GM12875 (cell line): ENCODE results near the gene TMEM143.
"Not testable (repeated sequence)": the region's sequence is repeated elsewhere in the genome, so short reads cannot be mapped to it uniquely, and the experiment has no call there.

Experiments
- H3K4me3 ChIP-seq: one replicate; pipeline ENCODE4 v1.5.1; 2011; ENCODE audit warnings: low read depth, low read length, control low read depth
- TF ChIP-seq, protein P1 (sequence below): IDR thresholded peaks from 2 replicates; pipeline ENCODE4 v1.5.1; 2011; ENCODE audit warnings: low read depth, mild to moderate bottlenecking, control low read depth, inconsistent platforms, low read length, moderate library complexity, borderline replicate concordance; ENCODE audit not compliant: insufficient read depth

The TMEM143 gene

DNA sequence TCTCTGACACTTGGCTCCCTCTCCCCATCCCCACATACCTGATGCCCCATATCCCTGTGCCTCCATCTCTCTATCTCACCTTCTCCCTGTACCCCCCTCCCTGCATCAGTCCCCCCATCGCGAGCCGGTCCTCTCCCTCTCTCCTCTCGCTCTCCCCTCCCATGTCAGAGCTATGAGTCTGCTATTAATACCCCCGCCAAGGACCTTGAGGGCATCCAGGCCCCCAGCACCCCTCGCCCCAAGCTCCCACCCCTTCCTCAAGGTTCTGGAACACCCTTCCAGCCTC, 31.4 kb upstream of the TMEM143 start:
- no peak overlapping the region for H3K4me3 ChIP-seq
- TF ChIP-seq, protein P1, sequence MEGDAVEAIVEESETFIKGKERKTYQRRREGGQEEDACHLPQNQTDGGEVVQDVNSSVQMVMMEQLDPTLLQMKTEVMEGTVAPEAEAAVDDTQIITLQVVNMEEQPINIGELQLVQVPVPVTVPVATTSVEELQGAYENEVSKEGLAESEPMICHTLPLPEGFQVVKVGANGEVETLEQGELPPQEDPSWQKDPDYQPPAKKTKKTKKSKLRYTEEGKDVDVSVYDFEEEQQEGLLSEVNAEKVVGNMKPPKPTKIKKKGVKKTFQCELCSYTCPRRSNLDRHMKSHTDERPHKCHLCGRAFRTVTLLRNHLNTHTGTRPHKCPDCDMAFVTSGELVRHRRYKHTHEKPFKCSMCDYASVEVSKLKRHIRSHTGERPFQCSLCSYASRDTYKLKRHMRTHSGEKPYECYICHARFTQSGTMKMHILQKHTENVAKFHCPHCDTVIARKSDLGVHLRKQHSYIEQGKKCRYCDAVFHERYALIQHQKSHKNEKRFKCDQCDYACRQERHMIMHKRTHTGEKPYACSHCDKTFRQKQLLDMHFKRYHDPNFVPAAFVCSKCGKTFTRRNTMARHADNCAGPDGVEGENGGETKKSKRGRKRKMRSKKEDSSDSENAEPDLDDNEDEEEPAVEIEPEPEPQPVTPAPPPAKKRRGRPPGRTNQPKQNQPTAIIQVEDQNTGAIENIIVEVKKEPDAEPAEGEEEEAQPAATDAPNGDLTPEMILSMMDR, result no peak

DNA sequence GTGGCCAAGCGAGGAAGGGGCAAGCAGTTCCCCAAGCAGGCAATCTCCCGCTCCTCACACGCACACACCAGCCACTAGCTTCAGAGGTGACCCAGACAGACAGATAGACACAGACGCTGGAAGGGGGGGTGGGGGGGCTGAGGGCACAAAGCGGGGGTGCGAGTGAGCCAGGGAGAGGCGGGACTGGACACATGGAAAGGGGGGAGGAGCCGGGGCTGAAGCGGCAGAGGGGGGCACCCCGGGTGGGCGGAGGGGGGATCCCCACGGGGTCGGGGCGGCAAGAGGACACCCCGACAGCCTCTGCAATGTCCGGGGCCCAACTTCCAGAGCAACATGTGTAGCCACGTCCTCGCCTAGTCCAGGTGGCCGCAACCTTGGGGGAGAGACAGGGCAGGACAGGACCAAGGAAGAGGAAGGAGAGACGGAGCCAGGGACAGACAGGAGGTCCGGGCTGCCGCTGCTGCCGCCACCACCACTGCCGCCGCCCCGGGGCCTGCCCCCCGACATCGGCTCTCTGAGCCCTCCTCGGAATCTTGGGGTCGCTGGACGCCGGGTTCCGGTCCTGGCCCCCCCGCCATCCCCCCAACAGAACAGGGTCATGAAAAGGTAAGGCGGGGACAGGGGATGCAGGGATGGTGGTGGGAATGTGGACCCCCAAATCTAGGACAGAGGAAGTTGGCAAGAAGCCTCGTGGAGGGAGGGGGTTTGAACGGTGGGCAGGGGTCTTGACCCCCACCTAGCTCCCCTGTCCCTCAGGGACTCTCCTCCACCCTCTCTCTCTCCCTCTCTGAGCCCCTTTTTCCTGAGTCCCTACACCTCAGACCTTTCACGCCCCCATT, 30.8 kb upstream of the TMEM143 start:
- TF ChIP-seq, protein P1, result no peak
- H3K4me3 ChIP-seq, result no peak overlapping the region

DNA sequence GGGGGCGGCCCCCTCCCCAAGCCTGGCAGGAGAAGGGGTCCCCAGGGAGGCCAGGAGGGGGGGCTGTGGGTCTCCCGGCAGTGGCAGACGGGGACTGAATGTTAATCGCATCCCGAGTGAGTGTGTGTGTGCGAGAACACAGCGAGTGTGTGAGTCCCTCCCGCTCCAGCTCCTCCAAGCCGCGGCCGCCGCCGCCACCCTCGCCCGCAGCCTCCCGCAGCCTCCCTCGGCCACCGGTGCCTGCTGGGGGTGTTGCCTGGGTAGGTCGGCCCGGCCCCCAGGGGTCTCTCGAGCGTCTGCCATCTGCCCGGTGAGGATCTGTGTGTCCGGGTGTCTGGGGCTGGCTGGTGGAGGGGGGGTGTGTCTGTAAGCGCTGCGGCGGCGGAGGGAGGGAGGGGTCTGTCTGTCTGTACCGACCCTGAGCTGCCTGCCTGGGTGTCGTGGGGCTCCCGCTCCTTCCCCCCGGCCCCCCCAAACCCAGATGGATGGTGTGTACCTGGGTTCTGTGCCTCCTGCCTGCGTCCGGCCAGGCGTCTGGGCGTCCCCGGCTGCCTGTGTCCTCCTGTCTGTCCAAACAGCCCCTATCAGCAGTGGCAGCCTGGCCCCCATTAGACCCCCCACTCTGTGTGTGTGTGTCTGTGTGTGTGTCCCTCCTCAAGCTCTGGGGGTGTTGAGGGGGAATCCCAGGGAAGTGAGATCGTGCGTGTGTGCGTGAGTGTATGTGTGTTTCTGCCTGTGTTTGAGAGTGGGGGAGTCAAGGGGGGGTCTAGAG, 30.0 kb upstream of the TMEM143 start, which contains the start of gene GRIN2D:
GRIN2D (plus strand) TSS at position 110 of the 772 bp plus-strand sequence. CDS start 4,725 bp downstream, outside the sequence.
- TF ChIP-seq, protein P1, result no peak
- H3K4me3 ChIP-seq, result no peak within 1 kb of the TSS

DNA sequence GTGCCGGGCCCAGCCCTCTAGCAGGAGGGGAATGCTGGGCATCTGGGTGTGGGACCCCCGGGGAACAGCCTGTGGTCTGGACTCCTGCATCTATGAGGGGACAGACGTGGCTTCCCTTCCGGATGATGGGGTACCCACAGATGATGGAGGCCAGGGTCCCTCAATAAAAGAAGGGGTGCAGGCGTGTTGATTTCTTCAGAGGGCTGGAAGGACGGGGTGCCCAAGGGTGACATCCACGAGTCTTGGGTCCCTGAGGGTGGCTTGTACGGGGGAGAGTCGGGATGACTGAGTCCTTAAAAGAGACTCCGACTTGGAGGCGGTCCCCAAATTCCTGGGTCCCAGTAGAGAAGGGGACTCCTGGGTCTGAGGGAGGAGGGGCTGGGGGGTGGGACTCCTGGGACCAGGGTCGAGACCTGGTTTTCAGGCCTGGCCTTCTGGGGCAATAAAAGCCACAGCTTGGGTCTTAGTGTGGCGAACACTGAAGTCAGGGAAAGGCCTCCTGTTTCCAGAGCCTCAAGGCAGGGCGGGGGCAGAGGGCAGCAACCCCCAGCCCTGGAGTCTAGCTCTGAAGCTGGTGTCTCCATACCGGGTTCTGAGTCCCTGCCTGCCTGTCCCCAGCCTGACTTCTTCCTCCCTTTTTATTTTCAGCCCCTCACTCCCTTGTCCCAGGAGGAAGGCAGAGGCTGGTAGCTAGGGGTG, 29.3 kb upstream of the TMEM143 start:
- TF ChIP-seq, protein P1, result no peak
- H3K4me3 ChIP-seq, result no peak overlapping the region

DNA sequence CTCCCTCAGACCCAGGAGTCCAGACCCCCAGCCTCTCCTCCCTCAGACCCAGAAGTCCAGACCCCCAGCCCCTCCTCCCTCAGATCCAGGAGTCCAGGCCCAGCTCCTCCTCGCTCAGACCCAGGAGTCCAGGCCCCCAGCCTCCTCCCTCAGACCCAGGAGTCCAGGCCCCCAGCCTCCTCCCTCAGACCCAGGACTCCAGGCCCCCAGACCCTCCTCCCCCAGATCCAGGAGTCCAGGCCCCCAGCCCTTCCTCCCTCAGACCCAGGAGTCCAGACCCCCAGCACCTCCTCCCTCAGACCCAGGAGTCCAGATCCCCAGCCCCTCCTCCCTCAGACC, 28.2 kb upstream of the TMEM143 start:
- not testable (repeated sequence) for H3K4me3 ChIP-seq

DNA sequence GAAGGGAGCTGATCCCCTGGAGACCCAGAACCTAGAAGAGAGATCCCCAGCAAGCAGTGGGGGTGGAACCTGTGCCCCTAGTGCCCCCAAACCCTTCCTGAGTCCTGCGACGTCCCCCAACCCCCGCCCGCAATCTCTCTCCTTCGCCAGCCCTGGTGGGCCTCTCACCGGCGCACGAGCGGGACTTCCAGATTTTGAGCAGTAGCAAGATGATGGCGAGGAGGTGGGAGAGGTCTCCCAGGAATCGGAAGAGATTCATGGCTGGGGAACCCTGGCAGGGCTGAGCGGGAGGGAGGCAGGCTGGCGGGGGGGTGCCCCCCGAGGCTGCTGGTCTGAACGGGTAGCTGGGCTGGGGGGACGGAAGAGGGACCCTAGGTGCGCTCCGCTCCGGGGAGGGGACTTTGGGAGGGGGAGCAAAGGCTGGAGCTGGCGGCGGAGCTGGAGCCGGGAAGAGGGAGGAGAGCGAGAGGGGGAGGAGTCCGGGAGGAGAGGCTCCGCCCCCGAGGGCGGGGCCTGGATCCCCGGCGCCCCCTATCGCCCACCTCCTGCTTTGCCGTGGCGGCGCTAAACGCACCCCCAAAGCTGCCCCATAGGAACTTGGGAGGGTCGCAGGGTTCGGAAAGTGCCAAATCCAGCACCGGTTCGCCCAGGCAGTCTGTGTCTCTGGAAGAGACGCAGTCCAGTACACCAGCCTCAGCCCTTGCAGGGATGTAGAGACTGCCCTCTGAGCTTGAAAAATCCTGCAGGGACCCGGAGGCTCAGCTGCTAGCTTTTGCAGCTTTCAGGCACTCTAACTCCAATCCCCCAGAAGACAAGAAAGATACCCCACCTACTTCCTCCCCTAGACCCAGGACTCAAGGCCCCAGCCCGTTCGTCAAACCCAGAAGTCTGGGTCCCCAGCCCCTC, 27.6 kb upstream of the TMEM143 start, which contains the start of gene KDELR1:
KDELR1 (minus strand) TSS at position 452 of the 906 bp plus-strand sequence; CDS start at position 259, 193 bp downstream.
- peak within 1 kb of the TSS; percentile 82 for H3K4me3 ChIP-seq
- TF ChIP-seq, protein P1, result peak; percentile 98
